HCT116 (cell line): Measurements from ENCODE around the gene ANXA6. TPM values are rescaled to one million over a fixed set of nuclear protein-coding genes. Genes with fewer than 3 reads are reported as not detected.

ENCODE experiments used
- ATAC-seq: fragments of 200-7000 bp; cut with Tn5 transposase; 2 replicates; pipeline ENCODE4 v1.9.1; 2020; ENCODE audit warnings: mild to moderate bottlenecking, moderate library complexity
- BruUV-seq: library from RNA; stranded (reverse); fragments of 400-500 nt; replicated peaks from 2 replicates; lab custom pipeline; 2021; lab: Mats Ljungman, UMichigan
- CTCF ChIA-PET: fragments of 300-600 bp; sonication (Branson Sonifier 250); formaldehyde crosslinking; loops from one replicate; lab custom pipeline; 2021; ENCODE audit warnings: antibody characterized with exemption; lab: Charles Lee
- POLR2A ChIA-PET: fragments of 300-600, 350-600 bp; sonication (Branson Sonifier 250); formaldehyde crosslinking; loops from one replicate; lab custom pipeline; 2021; ENCODE audit warnings: antibody characterized with exemption; lab: Charles Lee
- RAD21 ChIA-PET, 2 experiments: fragments of 300-600 bp; sonication (Branson Sonifier 250); formaldehyde crosslinking; loops; one replicate each; lab custom pipeline; 2023; ENCODE audit warnings: low total read pairs in 2 of 2; ENCODE audit not compliant: uncharacterized antibody in 2 of 2, unreplicated experiment in 2 of 2, low non-redundant PET in 1 of 2; lab: Charles Lee
- DNase-seq: peaks from one replicate; pipeline ENCODE4 v3.0.0-alpha.2; 2010; ENCODE audit warnings: low read depth, low spot score
- H2AFZ ChIP-seq: fragments of 200-600 bp; shearing (Covaris generic), sonication (generic); 2 replicates; pipeline ENCODE4 v1.6.1; 2017; ENCODE audit warnings: low read depth, mixed run types, mixed read lengths, antibody characterized with exemption, low read length; ENCODE audit not compliant: poor library complexity, severe bottlenecking
- H3K27ac ChIP-seq: 2 replicates; pipeline ENCODE4 v1.5.1; 2012; ENCODE audit warnings: low read depth, low read length
- H3K27me3 ChIP-seq: fragments of 200-600 bp; sonication (generic); 2 replicates; pipeline ENCODE4 v1.6.1; 2016; ENCODE audit warnings: mixed run types, low read length, mixed read lengths; ENCODE audit not compliant: insufficient read depth
- H3K36me3 ChIP-seq, 2 experiments: fragments of 200-500 bp in 1 of 2; fragments of 200-600 bp in 1 of 2; sonication (Bioruptor generic) in 1 of 2; sonication (generic) in 1 of 2; 2 replicates each; pipeline versions ENCODE4 v1.5.1 to v1.6.1; 2014 to 2016; ENCODE audit warnings: low read length in 2 of 2, inconsistent platforms in 1 of 2, mixed read lengths in 1 of 2, mixed run types in 1 of 2; ENCODE audit not compliant: insufficient read depth in 2 of 2, control insufficient read depth in 1 of 2
- H3K4me1 ChIP-seq, 2 experiments: fragments of 200-600 bp in 1 of 2; sonication (generic) in 1 of 2; 2 replicates each; pipeline versions ENCODE4 v1.5.1 to v1.6.1; 2012 to 2017; ENCODE audit warnings: low read length in 2 of 2, inconsistent platforms in 1 of 2, mild to moderate bottlenecking in 1 of 2, mixed read lengths in 1 of 2, mixed run types in 1 of 2, moderate library complexity in 1 of 2; ENCODE audit not compliant: insufficient read depth in 2 of 2, control insufficient read depth in 1 of 2
- H3K4me2 ChIP-seq: fragments of 200-600 bp; sonication (generic); 2 replicates; pipeline ENCODE4 v1.6.1; 2017; ENCODE audit warnings: mixed run types, low read length, mixed read lengths
- H3K4me3 ChIP-seq, 2 experiments: fragments of 200-600 bp in 1 of 2; sonication (generic) in 1 of 2; replicated peaks in 1 of 2; 2 replicates each; pipeline ENCODE4 v1.5.1; 2011 to 2016; ENCODE audit warnings: low read length in 2 of 2, control low read depth in 1 of 2, low read depth in 1 of 2, mild to moderate bottlenecking in 1 of 2, mixed read lengths in 1 of 2, mixed run types in 1 of 2
- H3K79me2 ChIP-seq: fragments of 200-600 bp; sonication (generic); 2 replicates; pipeline ENCODE4 v1.6.1; 2017; ENCODE audit warnings: mild to moderate bottlenecking, mixed run types, low read length, moderate library complexity, mixed read lengths; ENCODE audit not compliant: insufficient read depth
- H3K9ac ChIP-seq: fragments of 200-600 bp; sonication (generic); 2 replicates; pipeline ENCODE4 v1.6.1; 2016; ENCODE audit warnings: low read length, mixed read lengths
- H3K9me2 ChIP-seq: fragments of 200-600 bp; sonication (generic), shearing (Covaris generic); 2 replicates; pipeline ENCODE4 v1.6.1; 2017; ENCODE audit warnings: mixed run types, mild to moderate bottlenecking, moderate library complexity; ENCODE audit not compliant: insufficient read depth
- H3K9me3 ChIP-seq, 2 experiments: fragments of 200-500 bp in 1 of 2; fragments of 200-600 bp in 1 of 2; sonication (Bioruptor generic) in 1 of 2; sonication (generic) in 1 of 2; 2 replicates each; pipeline ENCODE4 v1.6.1; 2014 to 2017; ENCODE audit warnings: low read length in 2 of 2, mixed read lengths in 2 of 2, inconsistent platforms in 1 of 2, low read depth in 1 of 2, mild to moderate bottlenecking in 1 of 2, mixed run types in 1 of 2, moderate library complexity in 1 of 2; ENCODE audit not compliant: control insufficient read depth in 1 of 2, insufficient read depth in 1 of 2
- H4K20me1 ChIP-seq: fragments of 200-600 bp; sonication (generic), shearing (Covaris generic); 2 replicates; pipeline ENCODE4 v1.6.1; 2017; ENCODE audit warnings: mixed run types, mild to moderate bottlenecking, moderate library complexity; ENCODE audit not compliant: insufficient read depth
- ATF3 ChIP-seq: IDR thresholded peaks from 2 replicates; pipeline ENCODE4 v1.6.1; 2012
- CBX3 ChIP-seq: IDR thresholded peaks from 2 replicates; pipeline ENCODE4 v1.6.1; 2012; ENCODE audit warnings: low read depth
- CEBPB ChIP-seq: IDR thresholded peaks from 2 replicates; pipeline ENCODE4 v1.6.1; 2012; ENCODE audit warnings: low read depth
- CTCF ChIP-seq, 3 experiments: fragments of 200-600 bp in 1 of 3; sonication (generic) in 1 of 3; IDR thresholded peaks in 2 of 3; conservative IDR thresholded peaks in 1 of 3; 2 replicates each; pipeline ENCODE4 v1.5.1; 2012 to 2017; ENCODE audit warnings: low read depth in 2 of 3, low read length in 2 of 3, antibody characterized with exemption in 1 of 3, borderline replicate concordance in 1 of 3, control low read depth in 1 of 3, mild to moderate bottlenecking in 1 of 3, mixed read lengths in 1 of 3, mixed run types in 1 of 3, moderate library complexity in 1 of 3; ENCODE audit not compliant: insufficient read depth in 1 of 3
- EGR1 ChIP-seq: IDR thresholded peaks from 2 replicates; pipeline ENCODE4 v1.6.1; 2012; ENCODE audit warnings: low read depth
- FOSL1 ChIP-seq: IDR thresholded peaks from 2 replicates; pipeline ENCODE4 v1.6.1; 2012; ENCODE audit warnings: low read depth
- JUND ChIP-seq: IDR thresholded peaks from 2 replicates; pipeline ENCODE4 v1.6.1; 2012
- POLR2A ChIP-seq: IDR thresholded peaks from 2 replicates; pipeline ENCODE4 v1.7.0; 2011; ENCODE audit warnings: borderline replicate concordance; ENCODE audit not compliant: insufficient read depth, insufficient read length; ENCODE audit errors: extremely low read depth
- POLR2AphosphoS5 ChIP-seq: IDR thresholded peaks from 2 replicates; pipeline ENCODE4 v1.6.1; 2011; ENCODE audit warnings: mild to moderate bottlenecking, low read depth, low read length, moderate library complexity
- RAD21 ChIP-seq: IDR thresholded peaks from 2 replicates; pipeline ENCODE4 v1.6.1; 2012; ENCODE audit warnings: low read depth, mild to moderate bottlenecking
- REST ChIP-seq: IDR thresholded peaks from 2 replicates; pipeline ENCODE4 v1.6.1; 2012; ENCODE audit warnings: low read depth
- SIN3A ChIP-seq: IDR thresholded peaks from 2 replicates; pipeline ENCODE4 v1.6.1; 2012; ENCODE audit warnings: low read depth
- SP1 ChIP-seq: IDR thresholded peaks from 2 replicates; pipeline ENCODE4 v1.6.1; 2012; ENCODE audit warnings: low read depth
- SRF ChIP-seq: IDR thresholded peaks from 2 replicates; pipeline ENCODE4 v1.6.1; 2012; ENCODE audit warnings: low read depth
- YY1 ChIP-seq: IDR thresholded peaks from 2 replicates; pipeline ENCODE4 v1.6.1; 2011; ENCODE audit warnings: low read length, low read depth, moderate library complexity, mild to moderate bottlenecking; ENCODE audit not compliant: insufficient replicate concordance; ENCODE audit errors: extremely low read depth
- ZFX ChIP-seq: fragments of 450-650 bp; IDR thresholded peaks from 2 replicates; pipeline ENCODE4 v1.6.1; 2017
- ZNF274 ChIP-seq: fragments of 200-500 bp; sonication (Bioruptor generic); IDR thresholded peaks from 2 replicates; pipeline ENCODE4 v1.6.1; 2014; ENCODE audit warnings: mild to moderate bottlenecking, low read depth, low read length, inconsistent platforms
- intact Hi-C: fragments of 100-400 bp; cut with micrococcal nuclease; formaldehyde crosslinking; loops from 2 replicates; pipeline ENCODE4 v1.10.0; 2022
- total RNA-seq: library from RNA; stranded (reverse); gene quantifications from one replicate; pipeline ENCODE4 v1.2.1, GENCODE V29; 2021; ENCODE audit not compliant: unreplicated experiment
- TF ChIP-seq, protein P1 (sequence below): IDR thresholded peaks from 2 replicates; pipeline ENCODE4 v1.6.1; 2011; ENCODE audit warnings: mild to moderate bottlenecking, low read length, moderate library complexity; ENCODE audit not compliant: insufficient replicate concordance; ENCODE audit errors: extremely low read depth

The ANXA6 gene
- total RNA-seq, 1 experiment from 2014 or later: 71.9 TPM

GRCh38 chr5:151079838-151080612 is 77.6 kb downstream of the ANXA6 start:
- intact Hi-C loops: no loop called here
- ATAC-seq: no peak
- Histone ChIP-seq H3K36me3 (no peaks in the 10 kb centered on the region), H3K4me3 (peak overlapping the region; percentile 78 to 86), H3K79me2 (peaks cover 29% of the 10 kb centered on the region; the same call in 1 of the 2 replicates), H3K4me2 (peak overlapping the region; percentile 97), H3K9ac (peak overlapping the region; percentile 85), H4K20me1 (no peaks in the 10 kb centered on the region), H3K27me3 (no peaks in the 10 kb centered on the region), H2AFZ (peak overlapping the region; percentile 30), H3K4me1 (peaks cover 24 to 56% of the 10 kb centered on the region in 2 experiments), H3K9me2 (no peaks in the 10 kb centered on the region), H3K27ac (peak overlapping the region; percentile 94), H3K9me3 (no peaks in the 10 kb centered on the region)
- ChIA-PET POLR2A (interaction anchor here (1.7 kb wide), 1 partner anchor 8 kb away, joined by 4 read pairs; no protein-coding TSS in a partner anchor), RAD21 (no interaction called here), CTCF (interaction anchor here (1.2 kb wide), 1 partner anchor 11 kb away, joined by 4 read pairs; no protein-coding TSS in a partner anchor)
- TSS peak; percentile 58 for BruUV-seq
- TF ChIP-seq EGR1: no peak
- TF ChIP-seq FOSL1: no peak
- no peak for TF ChIP-seq ATF3
- no peak for TF ChIP-seq JUND
- no peak for TF ChIP-seq CEBPB
- TF ChIP-seq SIN3A: no peak
- TF ChIP-seq, protein P1, sequence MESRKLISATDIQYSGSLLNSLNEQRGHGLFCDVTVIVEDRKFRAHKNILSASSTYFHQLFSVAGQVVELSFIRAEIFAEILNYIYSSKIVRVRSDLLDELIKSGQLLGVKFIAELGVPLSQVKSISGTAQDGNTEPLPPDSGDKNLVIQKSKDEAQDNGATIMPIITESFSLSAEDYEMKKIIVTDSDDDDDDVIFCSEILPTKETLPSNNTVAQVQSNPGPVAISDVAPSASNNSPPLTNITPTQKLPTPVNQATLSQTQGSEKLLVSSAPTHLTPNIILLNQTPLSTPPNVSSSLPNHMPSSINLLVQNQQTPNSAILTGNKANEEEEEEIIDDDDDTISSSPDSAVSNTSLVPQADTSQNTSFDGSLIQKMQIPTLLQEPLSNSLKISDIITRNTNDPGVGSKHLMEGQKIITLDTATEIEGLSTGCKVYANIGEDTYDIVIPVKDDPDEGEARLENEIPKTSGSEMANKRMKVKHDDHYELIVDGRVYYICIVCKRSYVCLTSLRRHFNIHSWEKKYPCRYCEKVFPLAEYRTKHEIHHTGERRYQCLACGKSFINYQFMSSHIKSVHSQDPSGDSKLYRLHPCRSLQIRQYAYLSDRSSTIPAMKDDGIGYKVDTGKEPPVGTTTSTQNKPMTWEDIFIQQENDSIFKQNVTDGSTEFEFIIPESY: no peak
- TF ChIP-seq ZNF274: no peak
- TF ChIP-seq POLR2AphosphoS5: no peak
- TF ChIP-seq YY1: no peak
- TF ChIP-seq SP1: no peak
- no peak for TF ChIP-seq REST
- TF ChIP-seq SRF: no peak
- no peak for TF ChIP-seq CTCF (IDR thresholded peaks at IDR 0.05 in 2 of 3, conservative IDR thresholded peaks at IDR 0.05 in 1 of 3; ENCODE audit: borderline replicate concordance in 1 of 3, insufficient read depth in 1 of 3, low read depth in 2 of 3, low read length in 2 of 3)
- no peak for TF ChIP-seq CBX3
- TF ChIP-seq RAD21: no peak
- TF ChIP-seq POLR2A: no peak
- TF ChIP-seq ZFX: no peak
- DNase-seq: no peak
